K562 (cell line): ENCODE results near the gene CENPP. TPM values are rescaled to one million over a fixed set of nuclear protein-coding genes. Genes with fewer than 3 reads are reported as not detected.

Source experiments
- ATF1 ChIP-seq, 2 experiments: fragments of 450-650 bp in 1 of 2; IDR thresholded peaks; 2 replicates each; pipeline ENCODE4 v1.6.1; 2016; ENCODE audit warnings: missing compliant biosample characterization in 1 of 2, missing genetic modification characterization in 1 of 2
- FOSL1 ChIP-seq: fragments of 200-800 bp; sonication (Bioruptor generic); conservative IDR thresholded peaks from 2 replicates; pipeline ENCODE4 v1.6.1; 2016; ENCODE audit warnings: missing genetic modification characterization, missing compliant biosample characterization
- HSF4 ChIP-seq: fragments of 250-450 bp; sonication (Bioruptor Pico); IDR thresholded peaks from 2 replicates; pipeline ENCODE4 v2.1.2; 2022; ENCODE audit warnings: mild to moderate bottlenecking, moderate library complexity, borderline replicate concordance
- MAFG ChIP-seq: fragments of 450-650 bp; conservative IDR thresholded peaks from 2 replicates; pipeline ENCODE4 v1.6.1; 2016; ENCODE audit warnings: missing genetic modification characterization, missing compliant biosample characterization
- RBM15 ChIP-seq: fragments of 200-400 bp; formaldehyde crosslinking; IDR thresholded peaks from 2 replicates; pipeline ENCODE4 v1.6.1; 2018; ENCODE audit warnings: mild to moderate bottlenecking, low read length, moderate library complexity; ENCODE audit not compliant: insufficient read depth
- RFX1 ChIP-seq: fragments of 450-650 bp; IDR thresholded peaks from 2 replicates; pipeline ENCODE4 v1.6.1; 2016; ENCODE audit warnings: mild to moderate bottlenecking, moderate library complexity
- STAT5A ChIP-seq: IDR thresholded peaks from 2 replicates; pipeline ENCODE4 v1.6.1; 2012; ENCODE audit warnings: low read length, inconsistent platforms, borderline replicate concordance
- ZBED1 ChIP-seq: IDR thresholded peaks from 2 replicates; pipeline ENCODE4 v1.6.1; 2014
- ZNF134 ChIP-seq: fragments of 250-450 bp; sonication (Bioruptor Pico); conservative IDR thresholded peaks from 2 replicates; pipeline ENCODE4 v1.4.0; 2020
- ZNF165 ChIP-seq: fragments of 250-450 bp; sonication (Bioruptor Pico); IDR thresholded peaks from 2 replicates; pipeline ENCODE4 v1.4.0; 2020; ENCODE audit warnings: borderline replicate concordance
- ZNF592 ChIP-seq: fragments of 450-650 bp; IDR thresholded peaks from 2 replicates; pipeline ENCODE4 v1.6.1; 2017; ENCODE audit warnings: antibody characterized with exemption, mild to moderate bottlenecking
- ZZZ3 ChIP-seq: fragments of 450-650 bp; IDR thresholded peaks from 2 replicates; pipeline ENCODE4 v1.6.1; 2016; ENCODE audit warnings: antibody characterized with exemption, mild to moderate bottlenecking, moderate library complexity
- polyA plus RNA-seq, 8 experiments: library from polyadenylated mRNA; depleted of rRNA in 4 of 8; stranded (reverse) in 5 of 8; unstranded in 3 of 8; fragments of >200 nt; fragmentation: Nextera tagmentation in 2 of 8; fragmentation: Illumina TruSeq in 1 of 8; extraction: Ambion mirVana in 2 of 8; extraction: Trizol in 1 of 8; gene quantifications; 2 replicates each; pipeline versions ENCODE4 v1.2.1 to v1.2.3, GENCODE V29; 2011 to 2014; ENCODE audit warnings: inconsistent platforms in 1 of 8, missing spikeins in 1 of 8
- total RNA-seq, 7 experiments: library from RNA; depleted of rRNA in 6 of 7; stranded (reverse); fragments of >200 nt in 6 of 7; fragmentation: Illumina TruSeq in 2 of 7; extraction: Trizol in 2 of 7; gene quantifications; 2 replicates each; pipeline versions ENCODE4 v1.2.1 to v1.2.3, GENCODE V29; 2011 to 2021; ENCODE audit warnings: low replicate concordance in 1 of 7
- TF ChIP-seq, protein P1 (sequence below): conservative IDR thresholded peaks from 2 replicates; pipeline ENCODE4 v1.6.1; 2011; ENCODE audit warnings: low read depth, mild to moderate bottlenecking, low read length; ENCODE audit not compliant: control insufficient read depth
- TF ChIP-seq, protein P2 (sequence below): fragments of 250-450 bp; sonication (Bioruptor Pico); IDR thresholded peaks from 2 replicates; pipeline ENCODE4 v1.8.0; 2021; ENCODE audit warnings: moderate library complexity, mild to moderate bottlenecking, inconsistent platforms

The CENPP gene
- total and polyA plus RNA-seq, 9 of the 15 experiments (the other 6 are each of a cell fraction or from before 2014, with no cell fraction given) = 8.0 to 28.5 (median 17.9) TPM

DNA sequence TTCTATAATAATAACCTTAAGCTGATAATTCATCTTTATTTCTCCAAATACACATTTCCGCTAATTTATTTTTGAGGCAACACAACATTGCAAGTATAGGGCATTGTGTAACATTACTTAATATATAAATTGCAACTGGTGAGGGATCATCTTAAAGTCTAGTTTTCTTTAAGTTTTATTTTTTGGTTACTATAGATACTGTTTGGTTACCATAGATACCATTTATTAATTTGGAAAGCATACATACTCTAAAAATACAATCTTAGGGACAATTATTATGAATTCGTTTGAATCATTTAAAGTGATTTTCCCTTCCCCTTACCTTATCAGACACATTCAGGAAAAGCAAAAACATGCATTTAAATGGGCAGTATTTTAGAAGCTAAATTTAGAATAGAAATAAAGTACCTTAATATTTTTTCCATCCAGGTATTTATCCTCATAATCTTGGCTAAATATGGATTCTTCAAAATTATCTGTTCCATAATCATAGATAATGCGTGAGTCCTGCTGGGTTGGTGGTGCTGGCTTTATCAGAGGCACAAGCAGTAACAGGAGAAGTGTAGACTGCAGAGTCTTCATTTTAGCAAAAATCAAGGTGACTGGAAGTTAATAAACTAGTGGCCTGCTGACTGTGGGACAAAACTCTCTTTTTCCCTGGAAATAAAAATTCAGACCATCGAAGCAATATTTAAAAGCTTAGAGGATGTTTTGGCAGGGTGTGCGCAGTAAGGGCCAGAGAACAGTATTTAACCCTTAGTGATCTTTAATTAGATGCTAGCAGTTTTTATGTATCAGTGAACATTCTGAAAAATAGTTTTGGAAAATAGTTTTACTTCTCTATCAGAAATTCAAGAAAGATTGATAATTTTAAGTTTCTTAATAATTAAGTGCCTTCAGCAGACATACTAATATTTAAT is 77.3 kb downstream of the CENPP start (continued):
- no peak for TF ChIP-seq FOSL1 (tag)
- TF ChIP-seq, protein P1, sequence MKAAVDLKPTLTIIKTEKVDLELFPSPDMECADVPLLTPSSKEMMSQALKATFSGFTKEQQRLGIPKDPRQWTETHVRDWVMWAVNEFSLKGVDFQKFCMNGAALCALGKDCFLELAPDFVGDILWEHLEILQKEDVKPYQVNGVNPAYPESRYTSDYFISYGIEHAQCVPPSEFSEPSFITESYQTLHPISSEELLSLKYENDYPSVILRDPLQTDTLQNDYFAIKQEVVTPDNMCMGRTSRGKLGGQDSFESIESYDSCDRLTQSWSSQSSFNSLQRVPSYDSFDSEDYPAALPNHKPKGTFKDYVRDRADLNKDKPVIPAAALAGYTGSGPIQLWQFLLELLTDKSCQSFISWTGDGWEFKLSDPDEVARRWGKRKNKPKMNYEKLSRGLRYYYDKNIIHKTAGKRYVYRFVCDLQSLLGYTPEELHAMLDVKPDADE = no peak
- TF ChIP-seq ZNF134 (CRISPR knock-in tag) = peak; percentile 68; the same call in 1 of the 2 replicates
- TF ChIP-seq RBM15 = no peak
- TF ChIP-seq HSF4 (CRISPR knock-in tag) = no peak
- no peak for TF ChIP-seq ZBED1
- peak; percentile 39 for TF ChIP-seq RFX1
- TF ChIP-seq ZNF592 = no peak
- no peak for TF ChIP-seq ZZZ3
- TF ChIP-seq ATF1 (CRISPR knock-in tag; IDR thresholded peaks at IDR 0.05) = no peak
- TF ChIP-seq ATF1 (tag; IDR thresholded peaks at IDR 0.05) = no peak
- TF ChIP-seq STAT5A = no peak
- TF ChIP-seq, protein P2, sequence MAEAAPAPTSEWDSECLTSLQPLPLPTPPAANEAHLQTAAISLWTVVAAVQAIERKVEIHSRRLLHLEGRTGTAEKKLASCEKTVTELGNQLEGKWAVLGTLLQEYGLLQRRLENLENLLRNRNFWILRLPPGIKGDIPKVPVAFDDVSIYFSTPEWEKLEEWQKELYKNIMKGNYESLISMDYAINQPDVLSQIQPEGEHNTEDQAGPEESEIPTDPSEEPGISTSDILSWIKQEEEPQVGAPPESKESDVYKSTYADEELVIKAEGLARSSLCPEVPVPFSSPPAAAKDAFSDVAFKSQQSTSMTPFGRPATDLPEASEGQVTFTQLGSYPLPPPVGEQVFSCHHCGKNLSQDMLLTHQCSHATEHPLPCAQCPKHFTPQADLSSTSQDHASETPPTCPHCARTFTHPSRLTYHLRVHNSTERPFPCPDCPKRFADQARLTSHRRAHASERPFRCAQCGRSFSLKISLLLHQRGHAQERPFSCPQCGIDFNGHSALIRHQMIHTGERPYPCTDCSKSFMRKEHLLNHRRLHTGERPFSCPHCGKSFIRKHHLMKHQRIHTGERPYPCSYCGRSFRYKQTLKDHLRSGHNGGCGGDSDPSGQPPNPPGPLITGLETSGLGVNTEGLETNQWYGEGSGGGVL (CRISPR knock-in tag) = no peak
- no peak for TF ChIP-seq ZNF165
- TF ChIP-seq MAFG (tag) = no peak
